Neural cell (in vitro differentiated cells): ENCODE results near the gene MYOF. TPM values are rescaled to one million over a fixed set of nuclear protein-coding genes. Genes with fewer than 3 reads are reported as not detected.

Source experiments
- H2AFZ ChIP-seq: fragments of 200-600, 300-800 bp; sonication (generic), shearing (Covaris generic); 2 replicates; pipeline ENCODE4 v1.6.0; 2014; ENCODE audit warnings: low read depth, mild to moderate bottlenecking, antibody characterized with exemption, low read length, moderate library complexity
- H3F3A ChIP-seq: fragments of 200-600 bp; shearing (Covaris generic); 2 replicates; pipeline ENCODE4 v1.6.1; 2016; ENCODE audit warnings: mild to moderate bottlenecking, moderate library complexity, mixed read lengths, antibody characterized with exemption, low read length; ENCODE audit not compliant: insufficient read depth, poor library complexity, severe bottlenecking
- H3K27ac ChIP-seq: fragments of 200-600, 300-800 bp; sonication (generic), shearing (Covaris generic); 2 replicates; pipeline ENCODE4 v1.5.1; 2014; ENCODE audit warnings: mild to moderate bottlenecking, low read length, moderate library complexity
- H3K27me3 ChIP-seq: fragments of 300-800, 200-600 bp; sonication (generic), shearing (Covaris generic); 2 replicates; pipeline ENCODE4 v1.6.0; 2014; ENCODE audit warnings: mild to moderate bottlenecking, low read depth, low read length, moderate library complexity; ENCODE audit not compliant: insufficient read depth
- H3K36me3 ChIP-seq: fragments of 300-800, 200-600 bp; sonication (generic), shearing (Covaris generic); 2 replicates; pipeline ENCODE4 v1.5.1; 2014; ENCODE audit warnings: mild to moderate bottlenecking, antibody characterized with exemption, low read length, moderate library complexity; ENCODE audit not compliant: insufficient read depth
- H3K4me2 ChIP-seq: fragments of 300-800, 200-600 bp; sonication (generic), shearing (Covaris generic); 2 replicates; pipeline ENCODE4 v1.6.0; 2014; ENCODE audit warnings: mild to moderate bottlenecking, low read length
- H3K4me3 ChIP-seq: fragments of 300-800, 200-600 bp; sonication (generic), shearing (Covaris generic); 2 replicates; pipeline ENCODE4 v1.5.1; 2014; ENCODE audit warnings: mild to moderate bottlenecking, low read length, moderate library complexity
- H3K79me2 ChIP-seq: fragments of 200-600 bp; shearing (Covaris generic); replicated peaks from 2 replicates; pipeline ENCODE4 v1.6.0; 2014; ENCODE audit warnings: mild to moderate bottlenecking, low read length, moderate library complexity; ENCODE audit not compliant: insufficient read depth
- H3K9ac ChIP-seq: fragments of 300-800, 200-600 bp; sonication (generic), shearing (Covaris generic); 2 replicates; pipeline ENCODE4 v1.6.1; 2016; ENCODE audit warnings: mild to moderate bottlenecking, low read length, mixed read lengths
- H3K9me2 ChIP-seq: fragments of 200-600 bp; shearing (Covaris generic); 2 replicates; pipeline ENCODE4 v1.6.1; 2016; ENCODE audit warnings: mild to moderate bottlenecking, low read length, mixed read lengths; ENCODE audit not compliant: insufficient read depth
- H3K9me3 ChIP-seq: fragments of 200-600, 300-800 bp; sonication (generic), shearing (Covaris generic); 2 replicates; pipeline ENCODE4 v1.6.1; 2016; ENCODE audit warnings: mild to moderate bottlenecking, mixed run types, low read length, moderate library complexity, mixed read lengths
- H4K20me1 ChIP-seq: fragments of 200-600 bp; shearing (Covaris generic); 2 replicates; pipeline ENCODE4 v1.6.1; 2016; ENCODE audit warnings: mild to moderate bottlenecking, mixed run types; ENCODE audit not compliant: insufficient read depth
- EP300 ChIP-seq: fragments of 450-650 bp; conservative IDR thresholded peaks from 2 replicates; pipeline ENCODE4 v1.6.1; 2014; ENCODE audit warnings: antibody characterized with exemption, mild to moderate bottlenecking, moderate library complexity; ENCODE audit not compliant: poor library complexity, severe bottlenecking
- EZH2 ChIP-seq: fragments of 200-600, 300-800 bp; shearing (Covaris generic), sonication (generic); IDR thresholded peaks from 2 replicates; pipeline ENCODE4 v1.6.1; 2014; ENCODE audit warnings: antibody characterized with exemption, low read length, borderline replicate concordance, mild to moderate bottlenecking; ENCODE audit not compliant: insufficient read depth, poor library complexity, severe bottlenecking
- MXI1 ChIP-seq: fragments of 450-650 bp; conservative IDR thresholded peaks from 2 replicates; pipeline ENCODE4 v1.6.1; 2014; ENCODE audit warnings: antibody characterized with exemption, mild to moderate bottlenecking; ENCODE audit not compliant: poor library complexity, severe bottlenecking
- POLR2AphosphoS5 ChIP-seq: IDR thresholded peaks from 2 replicates; pipeline ENCODE4 v1.6.1; 2012
- RAD21 ChIP-seq: fragments of 450-650 bp; conservative IDR thresholded peaks from 2 replicates; pipeline ENCODE4 v1.6.1; 2014; ENCODE audit warnings: antibody characterized with exemption, mild to moderate bottlenecking, moderate library complexity
- REST ChIP-seq: IDR thresholded peaks from 2 replicates; pipeline ENCODE4 v1.6.1; 2012; ENCODE audit warnings: borderline replicate concordance
- SMC3 ChIP-seq: fragments of 450-650 bp; conservative IDR thresholded peaks from 2 replicates; pipeline ENCODE4 v1.6.1; 2014; ENCODE audit warnings: antibody characterized with exemption, mild to moderate bottlenecking, moderate library complexity; ENCODE audit not compliant: poor library complexity
- TAF1 ChIP-seq: IDR thresholded peaks from 2 replicates; pipeline ENCODE4 v1.6.1; 2012; ENCODE audit warnings: low read depth
- polyA plus RNA-seq: library from polyadenylated mRNA; depleted of rRNA; stranded (reverse); fragments of >200 nt; gene quantifications from 2 replicates; pipeline ENCODE4 v1.2.3, GENCODE V29; 2014
- TF ChIP-seq, protein P1 (sequence below): fragments of 450-650 bp; IDR thresholded peaks from 2 replicates; pipeline ENCODE4 v1.5.1; 2014; ENCODE audit warnings: antibody characterized with exemption, mild to moderate bottlenecking, moderate library complexity; ENCODE audit not compliant: poor library complexity, severe bottlenecking

MYOF gene
- polyA plus RNA-seq, 1 donor from 2014 or later, result 0.47 TPM

DNA sequence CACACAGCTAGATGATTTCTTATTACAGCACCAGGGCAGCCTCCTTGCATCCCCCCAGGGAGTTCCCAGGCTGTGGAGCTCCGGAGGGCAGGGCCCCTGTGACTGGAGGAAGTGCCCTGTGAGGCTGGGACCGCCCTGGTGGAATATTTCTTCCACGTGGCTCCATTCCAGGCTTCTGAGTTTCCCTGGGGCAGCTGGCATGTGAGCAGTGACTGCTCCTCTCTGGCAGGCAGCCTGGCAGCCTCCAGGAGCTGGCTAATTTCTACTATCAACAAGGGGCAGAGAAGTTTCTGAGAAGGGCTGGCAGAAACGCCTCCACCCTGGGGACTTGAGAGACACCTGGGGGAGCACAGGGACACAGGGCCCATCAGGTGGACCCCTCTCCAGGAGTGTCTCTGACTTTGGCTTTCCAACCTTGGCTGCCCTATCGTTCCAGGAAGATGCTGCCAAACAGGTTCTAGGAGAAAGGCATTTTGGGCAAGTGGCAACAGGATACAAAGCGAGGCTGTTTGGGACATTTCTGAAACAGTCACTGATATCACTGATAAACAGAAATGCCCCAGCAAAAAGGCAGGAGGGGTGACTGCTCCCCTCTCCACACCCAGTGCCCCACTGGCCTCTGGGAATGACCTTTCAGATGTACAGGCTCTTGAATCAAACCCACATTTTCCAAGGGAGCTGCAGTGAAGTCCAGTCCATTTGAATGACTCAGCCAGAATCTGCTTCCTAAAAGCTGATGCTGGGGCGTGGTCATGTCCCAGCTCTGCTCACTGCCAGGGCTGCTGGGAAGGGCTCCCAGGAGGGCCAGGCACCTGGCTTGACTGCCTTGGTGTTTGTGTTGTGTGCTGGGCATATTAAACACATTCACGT is 16.1 kb downstream of the MYOF start:
- H3K9me3 ChIP-seq, result no peaks in the 10 kb centered on the region
- H3K79me2 ChIP-seq, result no peaks in the 10 kb centered on the region
- no peaks in the 10 kb centered on the region for H3K27me3 ChIP-seq
- no peak overlapping the region for H3K27ac ChIP-seq
- H4K20me1 ChIP-seq, result no peaks in the 10 kb centered on the region
- no peak overlapping the region for H2AFZ ChIP-seq
- no peaks in the 10 kb centered on the region for H3K36me3 ChIP-seq
- H3K9me2 ChIP-seq, result no peaks in the 10 kb centered on the region
- no peaks in the 10 kb centered on the region for H3F3A ChIP-seq
- TF ChIP-seq TAF1 (no peak), EZH2 (no peak), EP300 (no peak), REST (no peak), SMC3 (no peak), RAD21 (no peak), MXI1 (no peak), POLR2AphosphoS5 (no peak)
- TF ChIP-seq, protein P1, sequence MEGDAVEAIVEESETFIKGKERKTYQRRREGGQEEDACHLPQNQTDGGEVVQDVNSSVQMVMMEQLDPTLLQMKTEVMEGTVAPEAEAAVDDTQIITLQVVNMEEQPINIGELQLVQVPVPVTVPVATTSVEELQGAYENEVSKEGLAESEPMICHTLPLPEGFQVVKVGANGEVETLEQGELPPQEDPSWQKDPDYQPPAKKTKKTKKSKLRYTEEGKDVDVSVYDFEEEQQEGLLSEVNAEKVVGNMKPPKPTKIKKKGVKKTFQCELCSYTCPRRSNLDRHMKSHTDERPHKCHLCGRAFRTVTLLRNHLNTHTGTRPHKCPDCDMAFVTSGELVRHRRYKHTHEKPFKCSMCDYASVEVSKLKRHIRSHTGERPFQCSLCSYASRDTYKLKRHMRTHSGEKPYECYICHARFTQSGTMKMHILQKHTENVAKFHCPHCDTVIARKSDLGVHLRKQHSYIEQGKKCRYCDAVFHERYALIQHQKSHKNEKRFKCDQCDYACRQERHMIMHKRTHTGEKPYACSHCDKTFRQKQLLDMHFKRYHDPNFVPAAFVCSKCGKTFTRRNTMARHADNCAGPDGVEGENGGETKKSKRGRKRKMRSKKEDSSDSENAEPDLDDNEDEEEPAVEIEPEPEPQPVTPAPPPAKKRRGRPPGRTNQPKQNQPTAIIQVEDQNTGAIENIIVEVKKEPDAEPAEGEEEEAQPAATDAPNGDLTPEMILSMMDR, result no peak
- no peak overlapping the region for H3K4me3 ChIP-seq
- H3K9ac ChIP-seq, result no peak overlapping the region
- no peak overlapping the region for H3K4me2 ChIP-seq

GRCh38 chr10:93464776-93465388 is 17.3 kb downstream of the MYOF start:
- Histone ChIP-seq H3K9me3 (no peaks in the 10 kb centered on the region), H3F3A (no peaks in the 10 kb centered on the region), H2AFZ (no peak overlapping the region), H3K9ac (no peak overlapping the region), H3K27ac (no peak overlapping the region), H3K79me2 (no peaks in the 10 kb centered on the region), H3K27me3 (no peaks in the 10 kb centered on the region), H3K4me3 (no peak overlapping the region), H4K20me1 (no peaks in the 10 kb centered on the region), H3K9me2 (no peaks in the 10 kb centered on the region), H3K4me2 (no peak overlapping the region), H3K36me3 (no peaks in the 10 kb centered on the region)
- no peak for TF ChIP-seq POLR2AphosphoS5
